Measurements from ENCODE around the gene MYO3A.
"Not testable (repeated sequence)": the region's sequence is repeated elsewhere in the genome, so short reads cannot be mapped to it uniquely, and the experiment has no call there.

The MYO3A gene

DNA sequence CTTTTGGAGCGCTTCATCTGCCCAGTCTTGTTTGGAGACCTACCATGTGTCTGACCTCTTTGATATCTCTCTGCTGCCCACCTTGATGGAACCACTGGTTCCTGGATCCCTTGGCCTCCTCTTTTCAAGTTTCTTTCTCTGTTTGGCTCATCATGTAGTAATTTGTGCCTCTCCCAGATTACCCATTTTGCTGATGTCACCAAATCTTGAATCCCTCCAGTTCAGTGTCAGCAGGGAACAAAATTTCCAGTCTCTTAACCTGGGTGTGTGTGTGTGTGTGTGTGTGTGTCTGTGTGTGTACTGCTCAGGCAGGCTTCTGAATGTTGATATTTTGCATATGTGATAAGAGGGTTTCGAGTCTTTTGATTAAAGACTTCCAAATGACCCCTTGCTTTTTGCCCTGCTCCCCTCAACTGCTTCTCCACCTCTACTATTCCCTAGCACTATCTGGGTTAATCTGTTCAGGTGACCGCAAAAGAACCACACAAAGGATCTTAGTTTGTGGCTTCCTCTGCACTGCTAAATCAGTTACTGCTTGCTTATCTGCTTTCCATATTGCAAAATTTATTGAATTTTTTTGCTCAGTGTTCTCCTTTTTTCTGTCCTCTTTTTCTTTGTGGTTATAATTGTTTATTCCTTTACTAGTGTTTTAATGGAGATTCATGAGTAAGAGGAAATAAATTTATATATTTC is 25.7 kb downstream of the MYO3A start:
- Mint-ChIP-seq H3K27me3 (no peaks in the 10 kb centered on the region), H3K9me3 (peaks cover 17% of the 10 kb centered on the region), H3K27ac (no peak overlapping the region), H3K36me3 (no peaks in the 10 kb centered on the region), H3K4me3 (no peak overlapping the region), H3K4me1 (no peaks in the 10 kb centered on the region)
- no peak for ATAC-seq

DNA sequence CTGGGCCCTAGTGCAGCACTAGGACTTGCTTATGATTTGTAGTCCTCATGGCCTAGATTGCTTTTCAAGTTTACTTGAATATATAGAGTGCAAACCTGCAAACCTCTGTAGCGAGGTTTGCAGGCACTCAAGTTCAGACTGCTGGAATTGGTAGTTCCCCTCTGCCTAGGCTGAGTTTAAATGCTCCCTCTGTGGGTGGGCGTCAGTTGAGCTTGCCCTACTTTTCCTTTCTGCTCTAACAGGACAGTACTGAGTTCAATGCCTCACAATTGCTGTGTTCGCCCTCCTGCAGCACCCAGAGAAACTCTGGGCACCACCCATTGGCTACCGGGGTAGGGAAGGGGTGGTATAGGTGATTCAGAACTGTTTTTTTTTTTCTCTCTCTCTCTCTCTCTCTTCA is 31.6 kb downstream of the MYO3A start:
- H3K36me3 Mint-ChIP-seq: no peaks in the 10 kb centered on the region

DNA sequence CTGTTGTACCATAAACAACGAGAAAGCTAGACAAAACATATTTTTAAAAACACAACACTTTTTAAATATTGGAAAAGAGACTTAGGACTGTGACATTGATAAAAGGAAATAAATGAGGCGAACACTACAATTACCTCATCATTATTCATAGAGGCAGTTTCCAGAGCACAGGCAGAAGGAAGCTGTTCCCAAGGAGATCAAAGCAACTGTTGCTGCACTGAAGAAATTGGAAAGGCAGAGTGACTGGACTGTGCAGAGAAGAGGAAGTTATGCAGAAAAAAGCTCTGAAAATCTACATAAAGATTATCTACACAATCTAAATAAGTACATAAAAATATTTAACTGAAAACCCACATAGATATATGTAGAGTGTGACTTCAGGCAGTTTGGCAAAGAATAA is 32.8 kb downstream of the MYO3A start:
- Mint-ChIP-seq H3K36me3 (no peaks in the 10 kb centered on the region), H3K27ac (no peak overlapping the region), H3K4me1 (no peaks in the 10 kb centered on the region), H3K9me3 (no peaks in the 10 kb centered on the region), H3K4me3 (no peak overlapping the region), H3K27me3 (no peaks in the 10 kb centered on the region)
- no peak for ATAC-seq

More for the DNA sequence above, 31.6 kb downstream of the MYO3A start:
- no peaks in the 10 kb centered on the region for H3K4me1 Mint-ChIP-seq
- ATAC-seq: peak; percentile 8
- H3K9me3 Mint-ChIP-seq: no peaks in the 10 kb centered on the region
- H3K4me3 Mint-ChIP-seq: no peak overlapping the region
- no peak overlapping the region for H3K27ac Mint-ChIP-seq
- no peaks in the 10 kb centered on the region for H3K27me3 Mint-ChIP-seq

DNA sequence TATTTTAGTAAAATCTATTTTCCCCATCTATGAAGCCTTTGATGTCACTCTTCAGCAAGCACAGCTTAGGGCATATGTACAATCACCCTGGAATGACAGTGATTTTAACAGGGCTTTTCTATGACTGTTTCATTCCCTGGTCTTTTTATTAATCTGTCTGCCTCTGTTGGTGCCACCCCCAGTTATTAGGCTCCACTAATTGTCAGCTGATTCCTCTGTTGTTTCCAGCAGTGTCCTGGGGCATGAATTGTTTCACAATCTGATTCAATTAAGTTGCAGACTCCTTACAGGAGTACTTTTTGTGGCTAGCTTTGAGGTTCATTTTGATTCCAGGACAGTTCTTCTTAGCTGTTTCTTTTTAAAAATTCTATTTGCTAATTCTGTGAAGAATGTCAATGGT is 38.6 kb downstream of the MYO3A start:
- Mint-ChIP-seq H3K9me3 (no peaks in the 10 kb centered on the region), H3K27ac (no peak overlapping the region), H3K27me3 (no peaks in the 10 kb centered on the region), H3K36me3 (no peaks in the 10 kb centered on the region), H3K4me1 (no peaks in the 10 kb centered on the region), H3K4me3 (no peak overlapping the region)
- no peak for ATAC-seq

DNA sequence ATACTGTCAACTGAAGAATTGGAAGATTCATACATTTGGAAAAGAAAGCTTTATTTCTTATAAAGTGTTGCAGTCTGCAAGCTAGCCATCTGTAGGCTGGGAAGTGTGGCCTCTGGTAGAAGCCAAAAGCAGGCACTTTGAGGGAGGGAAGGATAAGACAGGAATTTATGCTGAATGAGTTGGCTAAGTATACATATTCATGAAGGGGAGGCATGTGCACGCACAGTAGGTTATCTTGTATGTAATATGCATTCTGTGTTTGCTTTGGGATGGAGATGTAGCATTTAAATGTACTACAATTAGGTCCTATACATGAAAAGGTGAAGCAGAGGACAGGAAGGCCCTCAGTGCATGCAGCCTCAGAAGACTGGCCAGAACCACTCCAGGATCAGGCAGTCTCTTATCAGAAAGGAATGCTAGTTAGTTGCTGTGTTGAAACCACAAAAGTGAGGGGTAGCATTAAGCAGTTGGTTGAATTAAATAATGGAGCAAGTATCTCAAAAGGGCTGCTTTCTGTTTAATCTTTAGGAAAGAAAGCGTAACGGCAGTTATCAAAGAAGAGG is 40.9 kb downstream of the MYO3A start:
- no peak overlapping the region for H3K4me3 Mint-ChIP-seq

DNA sequence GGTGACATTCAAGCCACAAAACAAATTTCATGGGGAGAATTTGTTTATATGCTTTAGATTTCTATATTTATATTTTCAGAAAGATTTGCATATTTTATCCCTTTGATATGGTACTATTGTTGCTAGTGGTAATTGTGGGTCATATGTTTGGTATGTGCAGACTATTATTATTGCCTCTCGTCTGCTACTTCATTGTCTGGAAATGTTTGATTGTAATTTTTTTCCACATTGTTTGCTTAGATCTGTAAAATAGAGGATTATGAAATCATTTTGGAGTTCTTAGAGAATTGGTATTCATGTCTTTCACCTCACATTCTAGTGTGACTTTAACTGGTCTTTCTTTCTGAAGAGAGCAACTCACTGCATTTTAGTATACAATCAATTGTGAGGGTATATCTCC is 44.7 kb downstream of the MYO3A start:
- Mint-ChIP-seq H3K9me3 (peaks cover 6% of the 10 kb centered on the region), H3K27ac (no peak overlapping the region), H3K36me3 (no peaks in the 10 kb centered on the region), H3K4me3 (no peak overlapping the region), H3K4me1 (no peaks in the 10 kb centered on the region), H3K27me3 (peaks cover 9% of the 10 kb centered on the region)
- ATAC-seq: no peak

More for the DNA sequence above, 40.9 kb downstream of the MYO3A start:
- ATAC-seq: peak; percentile 20
- no peaks in the 10 kb centered on the region for H3K36me3 Mint-ChIP-seq
- H3K9me3 Mint-ChIP-seq: no peaks in the 10 kb centered on the region
- no peaks in the 10 kb centered on the region for H3K27me3 Mint-ChIP-seq
- H3K27ac Mint-ChIP-seq: no peak overlapping the region
- no peaks in the 10 kb centered on the region for H3K4me1 Mint-ChIP-seq

DNA sequence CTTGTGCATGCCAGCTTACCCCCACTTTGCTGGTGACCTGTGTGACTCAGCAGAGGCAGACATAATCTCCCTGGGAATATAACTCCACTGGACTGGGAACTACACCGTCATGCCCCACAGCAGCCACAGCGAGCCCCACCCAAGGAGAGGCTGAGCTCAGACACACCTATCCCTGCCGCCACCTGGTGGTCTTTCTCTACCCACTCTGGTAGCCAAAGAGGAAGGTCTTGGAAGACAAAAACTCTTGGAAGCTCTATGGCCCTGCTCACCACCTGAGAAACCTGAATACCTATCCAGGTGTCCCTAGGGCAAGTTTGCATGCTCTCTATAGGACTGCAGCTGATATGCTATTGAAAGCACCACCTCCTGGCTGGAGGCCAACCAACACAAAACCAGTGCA is 48.1 kb downstream of the MYO3A start:
- ATAC-seq: no peak
- Mint-ChIP-seq H3K4me1 (no peaks in the 10 kb centered on the region), H3K4me3 (no peak overlapping the region), H3K9me3 (peaks cover 6% of the 10 kb centered on the region), H3K36me3 (no peaks in the 10 kb centered on the region), H3K27me3 (peaks cover 9% of the 10 kb centered on the region), H3K27ac (no peak overlapping the region)

DNA sequence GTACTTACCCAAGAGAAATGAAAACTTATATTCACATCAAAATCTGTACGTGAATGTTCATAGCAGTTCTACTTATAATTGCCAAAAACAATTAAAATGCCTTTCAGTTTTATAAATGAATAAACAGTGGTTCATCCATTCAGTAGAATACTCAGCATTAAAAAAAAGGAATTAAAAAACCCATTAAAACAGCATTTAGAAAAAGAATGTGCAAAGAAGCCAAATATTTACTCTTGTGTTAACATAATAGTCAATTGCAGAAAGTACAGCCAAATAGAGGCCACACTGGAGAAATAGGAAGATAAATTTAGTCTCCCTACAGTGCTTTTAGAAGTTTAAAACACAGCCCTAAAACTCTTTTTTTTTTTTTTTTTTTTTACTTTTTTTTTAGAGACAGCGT is 54.6 kb downstream of the MYO3A start:
- H3K4me3 Mint-ChIP-seq: no peak overlapping the region
- H3K9me3 Mint-ChIP-seq: no peaks in the 10 kb centered on the region
- ATAC-seq: no peak
- no peaks in the 10 kb centered on the region for H3K36me3 Mint-ChIP-seq
- H3K4me1 Mint-ChIP-seq: no peaks in the 10 kb centered on the region
- H3K27ac Mint-ChIP-seq: no peak overlapping the region
- H3K27me3 Mint-ChIP-seq: no peaks in the 10 kb centered on the region

DNA sequence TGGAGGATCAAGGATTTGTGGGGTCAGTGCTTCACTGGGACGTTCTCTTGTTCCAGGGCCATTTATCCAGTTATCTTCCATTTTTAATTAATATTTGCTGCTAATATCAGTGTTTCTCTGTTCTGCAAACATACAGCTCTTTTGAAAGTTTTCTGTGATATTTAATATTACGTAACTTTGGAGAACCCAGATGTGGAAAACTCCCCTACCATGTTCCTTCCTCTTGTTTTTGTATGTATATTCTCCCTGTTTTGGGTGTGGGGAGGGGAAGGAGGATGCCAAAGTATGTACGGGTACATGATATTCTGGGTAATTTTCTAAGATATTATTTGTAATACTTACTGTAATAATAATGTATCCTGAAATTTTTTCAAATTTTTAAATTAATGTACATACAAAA is 55.9 kb downstream of the MYO3A start:
- no peak overlapping the region for H3K4me3 Mint-ChIP-seq
- no peaks in the 10 kb centered on the region for H3K9me3 Mint-ChIP-seq
- no peaks in the 10 kb centered on the region for H3K27me3 Mint-ChIP-seq
- H3K4me1 Mint-ChIP-seq: no peaks in the 10 kb centered on the region
- no peaks in the 10 kb centered on the region for H3K36me3 Mint-ChIP-seq
- no peak for ATAC-seq
- no peak overlapping the region for H3K27ac Mint-ChIP-seq

DNA sequence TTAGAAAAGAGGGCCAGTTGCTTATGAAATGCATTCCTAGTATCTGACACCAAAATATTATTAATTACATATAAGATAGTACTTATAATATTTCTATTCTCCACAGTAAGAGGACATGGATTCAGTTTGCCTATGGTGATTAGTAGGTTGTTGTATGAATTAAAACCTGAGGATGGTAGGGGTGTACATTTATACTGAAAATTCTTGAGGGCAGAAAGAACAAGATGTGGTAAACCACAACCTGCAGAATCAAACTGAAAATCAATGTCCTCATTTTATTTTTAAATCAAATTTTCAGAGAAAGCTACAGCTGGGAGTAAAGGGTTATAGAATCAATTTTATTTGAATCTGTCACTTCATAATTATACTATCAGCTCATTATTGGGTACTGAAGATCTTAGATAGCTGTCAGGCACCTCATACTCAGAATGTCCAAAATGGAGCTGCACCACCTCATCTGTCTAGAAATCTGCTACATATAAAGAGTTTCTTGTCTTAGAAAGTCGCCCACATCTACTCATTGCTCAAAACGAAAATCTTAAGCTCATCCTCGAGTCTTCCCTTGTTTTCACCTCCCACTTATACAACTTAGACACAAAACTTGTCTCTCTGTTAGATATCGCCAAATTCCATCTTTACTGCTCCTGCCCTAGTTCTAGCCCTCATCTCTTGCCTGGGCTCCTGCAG is 65.4 kb downstream of the MYO3A start:
- Mint-ChIP-seq H3K4me3 (no peak overlapping the region), H3K9me3 (no peaks in the 10 kb centered on the region), H3K36me3 (no peaks in the 10 kb centered on the region), H3K4me1 (no peaks in the 10 kb centered on the region), H3K27ac (no peak overlapping the region), H3K27me3 (peaks cover 9% of the 10 kb centered on the region)
- no peak for ATAC-seq

DNA sequence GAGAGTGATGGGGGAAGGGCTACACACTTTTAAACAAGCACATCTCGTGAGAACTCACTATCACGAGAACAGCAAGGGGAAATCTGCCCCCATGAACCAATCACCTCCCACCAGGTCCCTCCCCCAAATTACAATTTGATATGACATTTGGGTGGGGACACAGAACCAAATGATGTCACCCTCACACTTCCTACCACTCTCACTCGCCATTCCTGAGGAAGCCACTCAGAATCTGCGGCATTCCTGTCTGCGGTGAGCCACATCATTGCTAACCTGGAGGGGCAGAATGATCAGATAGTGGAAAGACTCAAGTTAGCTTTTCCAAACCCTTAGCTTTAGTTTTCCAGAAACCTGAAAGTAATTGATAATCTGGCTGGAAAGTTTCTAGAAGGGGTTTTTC is 66.9 kb downstream of the MYO3A start:
- H3K36me3 Mint-ChIP-seq: no peaks in the 10 kb centered on the region
- H3K4me3 Mint-ChIP-seq: no peak overlapping the region
- no peak for ATAC-seq
- peaks cover 9% of the 10 kb centered on the region for H3K27me3 Mint-ChIP-seq
- H3K4me1 Mint-ChIP-seq: no peaks in the 10 kb centered on the region
- no peaks in the 10 kb centered on the region for H3K9me3 Mint-ChIP-seq
- H3K27ac Mint-ChIP-seq: no peak overlapping the region

DNA sequence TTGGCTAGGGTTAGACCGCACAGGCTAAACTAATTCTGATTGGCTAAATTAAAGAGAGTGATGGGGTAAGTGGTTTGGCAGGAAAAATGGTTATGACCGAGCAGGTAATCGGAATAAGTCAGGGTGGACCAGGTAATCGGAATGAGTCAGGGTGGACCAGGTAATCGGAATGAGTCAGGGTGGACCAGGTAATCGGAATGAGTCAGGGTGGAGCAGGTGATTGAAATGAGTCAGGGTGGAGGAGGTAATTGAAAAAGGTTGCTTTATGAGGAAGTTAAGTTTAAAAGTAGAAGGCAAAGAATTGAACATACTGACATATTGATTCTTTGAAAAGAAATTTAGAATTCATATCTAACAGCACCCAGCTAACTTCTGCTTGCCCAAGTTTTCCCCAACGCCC is 68.4 kb downstream of the MYO3A start:
- H3K4me3 Mint-ChIP-seq, H3K9me3 Mint-ChIP-seq, H3K4me1 Mint-ChIP-seq, ATAC-seq, H3K36me3 Mint-ChIP-seq, H3K27me3 Mint-ChIP-seq, H3K27ac Mint-ChIP-seq: not testable (repeated sequence)

DNA sequence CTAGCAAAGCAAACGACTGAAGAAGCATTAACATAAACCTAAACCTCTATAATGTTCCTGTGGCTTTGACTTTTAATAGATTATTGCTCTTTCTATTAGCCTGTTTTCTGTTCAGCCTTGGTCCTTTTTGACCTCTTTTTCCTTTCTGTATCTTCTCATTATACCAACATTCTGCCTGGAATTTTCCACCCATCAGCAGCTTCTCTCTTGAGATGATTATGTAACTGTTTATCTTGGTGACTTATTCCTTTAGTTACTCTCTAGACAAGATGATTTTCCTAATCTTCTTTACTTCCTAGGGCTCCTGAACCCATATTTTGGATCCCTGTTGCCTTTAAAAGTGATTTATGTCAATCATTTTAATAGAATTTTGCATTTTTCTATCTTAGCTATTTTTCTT is 81.1 kb downstream of the MYO3A start:
- H3K4me1 Mint-ChIP-seq: no peaks in the 10 kb centered on the region
- no peak for ATAC-seq
- H3K27ac Mint-ChIP-seq: no peak overlapping the region
- H3K9me3 Mint-ChIP-seq: peaks cover 13% of the 10 kb centered on the region
- no peak overlapping the region for H3K4me3 Mint-ChIP-seq
- no peaks in the 10 kb centered on the region for H3K36me3 Mint-ChIP-seq
- no peaks in the 10 kb centered on the region for H3K27me3 Mint-ChIP-seq

DNA sequence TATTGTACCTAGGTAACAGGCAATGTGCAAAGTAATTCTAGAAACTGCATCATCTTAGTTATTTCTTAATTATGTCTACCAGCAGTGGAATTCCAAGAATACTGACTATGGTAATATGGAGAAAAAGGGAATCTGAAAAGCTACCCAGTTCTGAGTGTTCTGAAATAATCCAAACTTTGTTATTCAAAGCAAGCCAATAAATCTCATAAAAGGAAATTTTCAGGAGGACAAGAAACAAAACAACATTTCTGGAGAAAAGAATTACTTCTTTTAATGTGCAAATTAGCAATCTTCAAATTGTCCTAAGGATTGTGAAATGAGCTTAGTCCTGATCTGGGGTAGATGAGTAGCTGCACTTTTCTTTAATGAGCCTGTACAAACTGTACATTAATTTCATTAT is 88.8 kb downstream of the MYO3A start:
- H3K9me3 Mint-ChIP-seq: no peaks in the 10 kb centered on the region

DNA sequence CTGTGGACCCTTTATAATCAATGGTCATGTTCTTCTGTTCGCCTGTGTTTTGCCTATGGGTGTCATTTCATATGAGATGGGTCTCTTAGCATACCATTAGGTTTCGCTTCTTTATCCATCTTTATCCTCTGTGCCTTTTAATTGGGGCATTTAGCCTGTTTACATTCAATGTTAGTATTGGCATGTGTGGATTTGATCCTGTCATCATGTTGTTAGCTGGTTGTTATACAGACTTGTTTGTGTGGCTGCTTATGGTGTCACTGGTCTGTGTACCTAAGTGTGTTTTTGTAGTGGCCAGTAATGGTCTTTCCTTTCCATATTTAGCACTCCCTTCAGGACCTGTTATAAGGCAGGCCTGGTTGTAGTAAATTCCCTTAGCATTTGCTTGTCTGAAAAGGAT is 90.3 kb downstream of the MYO3A start:
- Mint-ChIP-seq H3K27ac (no peak overlapping the region), H3K27me3 (no peaks in the 10 kb centered on the region), H3K4me3 (no peak overlapping the region), H3K4me1 (no peaks in the 10 kb centered on the region), H3K9me3 (no peaks in the 10 kb centered on the region), H3K36me3 (no peaks in the 10 kb centered on the region)
- no peak for ATAC-seq

More for the DNA sequence above, 88.8 kb downstream of the MYO3A start:
- Mint-ChIP-seq H3K4me1 (no peaks in the 10 kb centered on the region), H3K27ac (no peak overlapping the region), H3K27me3 (no peaks in the 10 kb centered on the region), H3K36me3 (no peaks in the 10 kb centered on the region), H3K4me3 (no peak overlapping the region)
- ATAC-seq: no peak

DNA sequence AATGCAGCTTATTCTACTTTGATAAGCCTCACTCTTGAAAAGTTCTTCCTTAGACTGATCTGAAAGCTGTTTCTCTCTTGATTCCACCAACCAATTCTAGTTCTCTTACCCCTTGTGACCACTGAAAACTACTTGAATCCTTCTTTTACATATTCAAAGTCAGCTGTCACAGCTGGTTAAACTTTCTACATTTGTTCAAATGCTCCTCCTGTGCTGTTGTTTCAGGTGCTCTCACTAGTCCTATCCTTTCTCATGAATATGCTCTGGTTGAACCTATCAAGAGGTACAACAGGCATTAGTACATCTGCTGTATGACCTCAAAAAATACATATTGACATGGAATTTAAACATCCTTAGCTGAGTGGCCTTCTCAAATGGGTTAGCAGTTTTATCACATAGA is 91.5 kb downstream of the MYO3A start:
- H3K4me3 Mint-ChIP-seq: no peak overlapping the region
- H3K36me3 Mint-ChIP-seq: no peaks in the 10 kb centered on the region

More for the DNA sequence above, 91.5 kb downstream of the MYO3A start:
- Mint-ChIP-seq H3K9me3 (no peaks in the 10 kb centered on the region), H3K27me3 (no peaks in the 10 kb centered on the region), H3K4me1 (no peaks in the 10 kb centered on the region), H3K27ac (no peak overlapping the region)
- no peak for ATAC-seq

All from stimulated activated memory B cell treated with anti-CD40 and anti-IgM and Interleukin-4, amounts not matched to agents 10 μg/mL and 1 μg/mL and 100 μg/mL, for 72 hours (primary cell).